Activated T-cell treated with anti-CD3 and anti-CD28 coated beads, Interleukin-2, amount 50 U/mL, for 1 hour (primary cell): ENCODE data around the gene ATG9B.

Source experiments
- DNase-seq: peaks from one replicate; pipeline ENCODE4 v3.0.0-alpha.2; 2020

Gene ATG9B

DNA sequence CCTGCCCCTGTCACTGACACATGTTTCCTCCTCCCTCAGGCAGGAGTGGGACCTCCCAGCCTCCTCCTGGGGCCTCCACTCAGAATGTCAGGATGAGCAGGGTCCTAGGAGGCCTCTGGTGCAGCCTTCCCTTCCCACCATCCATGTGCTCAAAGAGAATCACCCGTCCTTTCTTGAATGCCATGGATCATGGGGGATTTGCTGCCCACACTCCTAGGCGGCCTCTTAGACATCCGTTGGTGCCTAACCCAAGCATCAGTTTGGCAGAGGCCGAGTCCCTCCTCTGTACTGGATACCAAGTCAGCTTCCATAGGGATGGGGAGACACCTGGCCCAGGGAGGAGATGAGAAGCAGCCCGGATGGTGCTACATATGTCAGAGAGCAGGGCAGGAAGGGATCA lies 26.5 kb downstream of the ATG9B start:
- DNase-seq = no peak

DNA sequence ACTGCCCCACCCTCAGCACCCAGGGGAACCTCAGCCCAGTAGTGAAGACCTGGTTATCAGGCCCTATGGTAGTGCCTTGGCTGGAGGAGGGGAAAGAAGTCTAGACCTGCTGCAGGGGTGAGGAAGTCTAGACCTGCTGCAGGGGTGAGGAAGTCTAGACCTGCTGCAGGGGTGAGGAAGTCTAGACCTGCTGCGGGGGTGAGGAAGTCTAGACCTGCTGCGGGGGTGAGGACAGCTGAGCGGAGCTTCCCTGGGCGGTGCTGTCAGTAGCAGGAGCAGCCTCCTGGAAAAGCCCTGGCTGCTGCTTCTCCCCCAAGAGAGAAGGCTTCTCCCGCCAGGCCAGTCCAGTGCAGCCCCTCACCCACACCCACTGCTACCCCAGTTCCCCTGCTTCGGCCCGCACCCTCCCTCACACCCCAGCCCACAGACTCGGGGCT lies 27.2 kb downstream of the ATG9B start:
- DNase-seq = no peak

DNA sequence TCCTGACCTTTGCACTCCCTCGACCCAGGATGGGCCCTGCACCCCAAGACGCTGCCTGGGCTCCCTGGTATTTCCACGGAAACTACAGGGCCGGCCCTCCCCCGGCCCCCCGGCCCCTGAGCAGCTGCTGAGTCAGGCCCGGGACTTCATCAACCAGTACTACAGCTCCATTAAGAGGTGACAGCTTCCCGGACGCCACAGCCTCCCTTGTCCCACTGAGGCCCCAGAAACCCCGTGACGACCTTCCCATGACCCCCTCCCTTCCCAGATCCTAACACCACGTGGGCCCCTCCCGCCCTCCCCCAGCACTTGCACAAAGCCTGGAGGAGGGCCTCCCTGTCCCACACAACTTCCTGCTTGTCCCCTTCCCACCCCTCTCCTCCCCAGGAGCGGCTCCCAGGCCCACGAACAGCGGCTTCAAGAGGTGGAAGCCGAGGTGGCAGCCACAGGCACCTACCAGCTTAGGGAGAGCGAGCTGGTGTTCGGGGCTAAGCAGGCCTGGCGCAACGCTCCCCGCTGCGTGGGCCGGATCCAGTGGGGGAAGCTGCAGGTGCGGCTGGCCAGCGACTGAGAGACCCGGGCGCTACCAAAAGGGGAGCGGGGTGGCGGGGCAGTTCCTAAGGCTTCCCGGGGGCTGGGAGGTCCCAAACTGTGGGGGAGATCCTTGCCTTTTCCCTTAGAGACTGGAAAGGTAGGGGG lies 27.8 kb downstream of the ATG9B start:
- no peak for DNase-seq

DNA sequence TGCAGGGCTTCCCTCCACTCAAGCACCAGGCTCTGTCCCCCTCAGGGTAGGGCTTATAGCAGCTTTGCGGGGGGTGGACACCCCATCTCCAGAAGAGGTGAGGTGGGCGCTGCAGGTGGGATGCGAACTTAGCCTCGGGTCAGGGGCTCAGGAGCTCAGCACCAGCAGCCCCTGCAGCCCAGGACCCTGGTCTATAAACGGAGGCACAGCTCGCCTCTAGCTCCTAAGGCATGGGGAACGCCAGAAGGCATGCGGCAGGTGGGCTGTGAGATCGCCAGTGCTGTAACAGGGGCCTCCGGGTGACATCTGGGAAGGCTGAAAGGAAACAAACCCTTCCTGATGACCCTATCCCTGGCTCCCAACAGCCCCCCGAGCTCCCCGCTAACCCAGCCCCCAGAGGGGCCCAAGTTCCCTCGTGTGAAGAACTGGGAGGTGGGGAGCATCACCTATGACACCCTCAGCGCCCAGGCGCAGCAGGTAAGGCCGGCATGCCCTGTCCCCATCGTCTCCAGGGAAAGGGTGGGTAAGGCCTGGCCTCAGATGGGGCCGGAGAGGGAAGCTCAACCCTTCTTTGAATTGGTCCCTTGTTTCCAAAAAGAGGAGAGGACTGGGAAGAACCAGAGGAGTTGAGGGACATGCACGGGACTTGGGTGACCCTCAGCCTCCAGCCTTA lies 29.3 kb downstream of the ATG9B start:
- no peak for DNase-seq

DNA sequence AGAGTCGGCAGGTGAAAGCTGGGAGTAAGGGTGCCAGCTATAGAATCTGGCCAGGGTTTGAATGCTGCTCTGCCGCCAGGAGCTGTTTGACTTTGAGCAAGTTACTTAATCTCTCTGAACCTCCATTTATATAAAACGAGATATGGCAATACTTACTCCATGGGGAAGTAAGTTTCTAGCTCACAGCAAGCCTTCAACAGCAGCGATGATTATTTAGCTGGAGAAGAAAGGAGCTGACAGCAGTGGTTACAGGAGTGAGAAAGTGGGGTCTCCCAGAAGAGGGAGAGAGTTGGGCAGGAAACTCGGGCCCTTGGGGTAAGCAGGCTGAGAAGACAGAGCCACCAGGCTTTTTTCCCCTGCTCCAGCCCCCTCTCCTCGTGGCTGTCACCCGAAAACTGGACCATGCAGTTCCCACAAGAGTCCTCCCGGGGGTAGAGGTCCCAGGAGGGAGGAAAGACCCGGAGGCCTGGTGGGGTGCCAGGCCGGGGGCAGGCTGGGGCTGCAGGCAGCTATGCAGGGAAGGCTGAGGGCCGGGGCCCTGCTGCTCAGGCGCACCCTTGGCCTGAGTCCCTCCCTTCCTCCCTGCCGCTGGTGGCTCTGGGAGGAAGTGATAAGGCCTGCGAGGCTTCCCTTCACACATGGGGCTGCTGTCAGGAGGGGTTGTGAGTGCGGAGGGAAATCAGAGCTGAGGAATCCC lies 30.0 kb downstream of the ATG9B start:
- no peak for DNase-seq

DNA sequence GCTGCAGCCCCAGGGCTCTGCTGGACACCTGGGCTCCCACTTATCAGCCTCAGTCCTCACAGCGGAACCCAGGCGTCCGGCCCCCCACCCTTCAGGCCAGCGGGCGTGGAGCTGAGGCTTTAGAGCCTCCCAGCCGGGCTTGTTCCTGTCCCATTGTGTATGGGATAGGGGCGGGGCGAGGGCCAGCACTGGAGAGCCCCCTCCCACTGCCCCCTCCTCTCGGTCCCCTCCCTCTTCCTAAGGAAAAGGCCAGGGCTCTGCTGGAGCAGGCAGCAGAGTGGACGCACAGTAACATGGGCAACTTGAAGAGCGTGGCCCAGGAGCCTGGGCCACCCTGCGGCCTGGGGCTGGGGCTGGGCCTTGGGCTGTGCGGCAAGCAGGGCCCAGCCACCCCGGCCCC lies 30.8 kb downstream of the ATG9B start:
- DNase-seq = no peak

DNA sequence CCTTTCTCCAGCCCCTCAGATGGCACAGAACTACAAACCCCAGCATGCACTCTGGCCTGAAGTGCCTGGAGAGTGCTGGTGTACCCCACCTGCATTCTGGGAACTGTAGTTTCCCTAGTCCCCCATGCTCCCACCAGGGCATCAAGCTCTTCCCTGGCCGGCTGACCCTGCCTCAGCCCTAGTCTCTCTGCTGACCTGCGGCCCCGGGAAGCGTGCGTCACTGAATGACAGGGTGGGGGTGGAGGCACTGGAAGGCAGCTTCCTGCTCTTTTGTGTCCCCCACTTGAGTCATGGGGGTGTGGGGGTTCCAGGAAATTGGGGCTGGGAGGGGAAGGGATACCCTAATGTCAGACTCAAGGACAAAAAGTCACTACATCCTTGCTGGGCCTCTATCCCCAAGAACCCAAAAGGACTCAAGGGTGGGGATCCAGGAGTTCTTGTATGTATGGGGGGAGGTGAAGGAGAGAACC lies 31.4 kb downstream of the ATG9B start:
- no peak for DNase-seq

DNA sequence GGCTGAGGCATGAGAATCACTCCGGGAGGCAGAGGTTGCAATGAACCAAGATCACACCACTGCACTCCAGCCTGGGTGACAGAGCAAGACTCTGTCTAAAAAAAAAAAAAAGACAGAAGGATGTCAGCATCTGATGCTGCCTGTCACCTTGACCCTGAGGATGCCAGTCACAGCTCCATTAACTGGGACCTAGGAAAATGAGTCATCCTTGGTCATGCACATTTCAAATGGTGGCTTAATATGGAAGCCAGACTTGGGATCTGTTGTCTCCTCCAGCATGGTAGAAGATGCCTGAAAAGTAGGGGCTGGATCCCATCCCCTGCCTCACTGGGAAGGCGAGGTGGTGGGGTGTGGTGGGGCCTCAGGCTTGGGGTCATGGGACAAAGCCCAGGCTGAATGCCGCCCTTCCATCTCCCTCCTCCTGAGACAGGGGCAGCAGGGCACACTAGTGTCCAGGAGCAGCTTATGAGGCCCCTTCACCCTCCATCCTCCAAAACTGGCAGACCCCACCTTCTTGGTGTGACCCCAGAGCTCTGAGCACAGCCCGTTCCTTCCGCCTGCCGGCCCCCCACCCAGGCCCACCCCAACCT lies 32.1 kb downstream of the ATG9B start:
- DNase-seq = no peak

DNA sequence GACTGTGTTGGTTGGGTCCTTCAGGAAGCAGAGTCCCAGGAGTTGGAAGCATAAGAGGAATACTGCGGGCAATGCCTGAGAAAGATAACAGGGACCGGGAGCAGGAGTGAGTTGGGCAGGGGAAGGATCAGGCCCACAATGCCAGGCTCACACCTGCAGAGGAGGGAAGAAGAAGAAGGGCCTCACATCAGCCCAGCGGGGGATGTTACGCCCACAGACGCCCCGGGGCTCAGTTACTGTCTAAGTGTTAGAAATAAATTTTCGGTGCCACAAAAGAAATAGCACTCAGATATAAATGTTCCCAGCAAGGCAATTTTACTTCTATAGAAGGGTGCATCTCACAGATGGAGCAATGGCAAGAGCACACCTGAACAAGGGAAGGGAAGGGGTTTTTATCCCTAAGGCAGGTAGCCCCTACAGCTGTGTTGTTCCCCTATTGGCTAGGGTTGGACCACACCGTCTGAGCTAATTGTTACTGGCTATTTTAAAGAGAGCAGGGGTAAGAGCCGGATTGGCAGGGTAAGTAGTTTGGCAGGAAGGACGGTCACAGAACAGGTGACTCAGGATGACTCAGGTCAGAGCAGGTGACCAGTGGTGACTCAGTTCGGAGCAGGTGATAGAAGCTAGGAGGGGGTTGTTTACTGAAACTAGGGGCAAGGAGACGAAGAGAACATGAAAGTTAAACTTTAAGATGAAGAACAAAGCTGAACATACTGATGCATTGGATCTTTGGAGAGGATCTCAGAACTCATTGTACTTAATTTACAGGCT lies 33.7 kb downstream of the ATG9B start, which contains the start of gene NOS3:
NOS3 (plus strand) TSS at position 602 of the 771 bp plus-strand sequence. CDS start 2,787 bp downstream, outside the sequence.
- DNase-seq = no peak

DNA sequence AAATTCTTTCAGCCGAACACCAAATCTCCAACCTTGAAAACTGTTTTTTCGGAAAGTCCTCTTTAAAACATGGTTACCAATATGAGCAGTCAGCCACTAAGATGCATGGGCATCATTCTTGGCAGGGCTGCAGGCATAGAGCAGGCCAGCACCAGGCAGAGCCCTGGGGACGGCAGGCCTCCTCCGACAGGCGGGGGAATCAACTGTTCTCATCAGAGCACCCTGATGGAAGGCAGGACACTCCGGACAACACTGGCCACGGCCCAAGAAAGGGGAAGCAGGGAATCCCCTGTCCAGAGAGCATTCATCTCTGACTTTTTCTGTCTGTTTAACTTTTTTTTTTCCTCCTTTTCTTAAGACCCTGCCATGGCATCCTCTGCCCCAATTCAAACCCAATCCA lies 34.8 kb downstream of the ATG9B start:
- no peak for DNase-seq

DNA sequence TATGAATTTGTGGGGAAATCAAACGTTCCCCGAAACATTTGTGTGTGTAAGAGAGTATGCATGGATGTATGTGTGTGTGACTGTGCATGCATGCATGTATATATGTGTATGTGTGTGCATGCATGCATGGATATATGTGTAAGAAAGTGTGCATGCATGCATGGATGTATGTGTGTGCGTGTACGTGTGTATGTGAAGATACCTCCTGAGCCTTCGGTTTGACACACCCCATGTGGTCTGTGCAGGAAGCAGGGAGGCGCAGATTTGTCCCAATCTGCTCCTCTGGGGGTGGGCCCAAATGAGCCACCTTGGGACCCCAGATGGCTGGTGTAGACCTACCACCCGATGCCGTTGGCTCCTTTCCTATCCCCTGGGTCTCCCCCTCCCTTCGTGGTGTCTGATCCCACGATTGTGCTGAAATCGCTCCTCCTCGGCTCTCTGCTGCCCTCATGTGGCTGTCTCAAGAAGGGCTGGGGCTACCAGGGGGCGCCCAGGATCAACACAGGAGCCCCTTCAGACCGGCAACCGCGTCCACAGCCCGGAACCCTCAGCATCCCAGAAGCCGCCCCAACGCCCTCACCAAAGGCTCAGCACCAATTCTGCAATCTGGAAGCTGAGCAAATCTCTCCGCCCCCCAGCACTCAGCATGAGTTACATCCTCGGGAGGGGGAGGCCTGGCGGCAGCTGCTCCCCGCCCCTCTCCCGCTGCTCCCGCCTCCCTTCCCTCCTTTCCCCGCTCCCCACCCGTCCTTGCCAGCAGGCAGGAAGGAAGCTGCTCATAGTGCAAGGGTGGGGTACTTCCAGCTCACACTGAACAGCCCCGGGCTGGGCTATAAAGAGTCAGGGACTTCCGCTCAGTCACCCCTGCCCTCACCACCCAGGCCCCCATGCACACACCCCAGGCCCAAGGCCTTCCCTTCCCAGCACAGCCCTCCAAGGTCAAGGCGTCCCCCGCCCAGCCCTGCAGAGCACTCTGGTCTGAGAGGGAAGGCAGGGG lies 35.8 kb downstream of the ATG9B start:
- peak; percentile 77 for DNase-seq

DNA sequence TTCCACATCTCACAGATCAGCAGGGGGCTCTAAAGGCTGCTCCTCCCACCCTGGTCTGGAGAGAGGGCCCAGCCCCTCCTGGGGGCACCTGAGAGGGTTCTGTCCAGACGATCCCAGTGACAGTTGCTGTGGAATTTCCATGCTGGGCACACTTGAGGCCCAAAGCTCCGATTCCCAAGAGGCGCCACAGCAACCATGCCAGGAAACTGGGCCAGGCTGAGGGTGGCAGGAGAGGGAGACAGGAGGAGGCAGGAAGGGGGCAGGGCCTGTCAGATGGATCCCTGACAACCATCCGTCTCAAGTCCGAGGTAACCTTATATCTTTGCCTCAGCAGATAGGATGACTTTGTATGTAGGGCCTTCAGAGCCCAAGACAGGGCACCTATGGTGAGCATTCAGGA lies 37.7 kb downstream of the ATG9B start:
- DNase-seq = no peak

DNA sequence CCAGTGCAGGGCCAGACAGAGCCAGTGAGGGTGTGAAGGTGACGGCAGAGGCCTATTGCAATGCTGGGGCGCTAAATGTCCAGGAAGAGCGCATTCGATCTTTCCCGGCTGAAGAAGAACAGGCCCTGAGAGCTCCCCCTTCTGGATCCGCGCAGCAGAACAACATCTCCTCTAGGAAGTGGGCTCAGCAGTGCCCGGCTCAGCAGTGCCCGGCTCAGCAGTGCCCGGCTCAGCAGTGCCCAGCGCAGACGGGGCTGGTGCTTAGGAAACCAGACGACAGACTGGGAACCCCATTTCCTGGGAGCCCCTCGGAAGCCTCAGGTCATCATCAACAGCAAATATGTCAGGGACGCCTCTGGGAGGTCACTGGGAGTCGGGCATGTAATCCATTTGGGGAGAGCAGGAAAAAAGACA lies 38.2 kb downstream of the ATG9B start:
- peak; percentile 63 for DNase-seq

DNA sequence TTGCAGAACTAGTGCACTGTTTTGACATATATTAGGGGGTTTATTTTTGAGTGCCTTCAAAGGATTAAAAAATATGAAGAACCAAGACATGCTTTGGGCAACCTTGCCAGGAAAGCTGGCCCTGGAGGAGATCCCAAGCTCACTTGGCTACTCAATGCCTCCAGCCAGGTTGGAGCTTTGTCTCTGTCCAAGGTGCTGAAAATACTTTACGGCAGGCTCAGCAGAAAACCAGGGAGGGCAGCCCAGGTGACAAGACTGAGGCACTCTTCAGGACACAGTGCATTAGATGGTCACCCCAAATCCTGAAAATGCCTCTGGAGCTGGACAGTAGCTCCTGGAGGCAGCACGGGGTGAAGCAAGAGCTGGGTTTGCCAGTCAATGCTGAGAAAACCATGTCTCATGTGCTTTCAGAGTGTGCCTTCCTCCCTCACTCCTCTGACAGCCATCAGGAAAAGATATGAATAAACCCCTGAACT lies 40.4 kb downstream of the ATG9B start:
- no peak for DNase-seq

DNA sequence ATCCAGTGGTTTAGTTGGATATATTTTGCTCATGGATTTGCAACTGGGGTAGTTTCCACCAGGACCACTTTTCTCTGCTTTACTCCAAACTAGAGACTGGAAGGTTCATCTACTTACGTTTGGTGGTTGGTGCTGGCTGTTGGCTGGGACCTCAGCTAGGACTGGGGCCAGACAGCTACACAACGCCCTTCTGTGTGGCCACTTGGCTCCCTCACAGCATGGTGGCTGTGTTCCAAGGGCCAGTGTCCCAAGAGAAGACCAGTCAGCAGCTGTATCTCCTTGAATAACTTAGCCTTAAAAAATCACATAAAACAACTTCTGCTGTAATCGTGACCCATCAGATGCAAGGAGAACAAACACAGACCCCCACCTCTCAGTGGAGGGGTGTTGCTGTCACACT lies 41.9 kb downstream of the ATG9B start:
- DNase-seq = no peak

DNA sequence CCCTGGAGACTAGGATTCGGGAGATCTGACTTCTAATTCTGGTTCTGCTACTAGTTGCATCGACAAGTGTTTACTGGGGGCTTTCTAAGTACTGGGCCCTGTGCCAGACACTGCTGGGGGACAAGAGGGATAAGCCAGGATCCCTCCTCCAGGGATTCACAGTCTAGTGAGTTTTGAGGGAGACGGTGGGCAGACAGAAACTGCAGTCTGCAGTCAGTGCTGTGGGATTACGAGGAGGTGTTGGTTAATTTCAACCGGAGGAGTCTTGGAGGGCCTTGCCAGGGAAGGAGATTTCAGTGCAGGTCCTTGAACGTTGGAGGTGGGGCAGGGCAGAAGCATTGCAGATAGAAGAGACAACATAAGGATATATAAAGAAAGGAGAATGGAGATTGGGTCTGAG lies 42.6 kb downstream of the ATG9B start:
- DNase-seq = no peak

DNA sequence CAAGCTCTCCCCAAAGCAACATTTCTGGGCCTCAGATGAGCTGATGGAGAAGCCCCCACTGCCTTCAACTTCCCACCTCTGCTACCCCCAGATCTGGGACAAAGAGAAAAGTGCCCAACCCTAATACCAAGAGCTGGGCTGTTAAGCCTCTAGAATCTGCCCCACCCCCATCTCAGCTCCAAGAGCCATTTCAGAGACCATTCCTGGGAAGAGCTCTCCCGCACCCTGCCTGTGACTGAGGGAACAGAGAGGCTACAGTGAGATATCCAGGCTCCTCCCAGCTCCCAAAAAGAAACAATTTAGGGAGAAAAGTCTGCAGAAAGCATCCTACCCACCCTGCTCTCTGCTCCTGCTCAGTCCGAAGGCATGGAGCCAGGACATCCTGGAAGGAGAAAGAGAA lies 43.6 kb downstream of the ATG9B start:
- no peak for DNase-seq

DNA sequence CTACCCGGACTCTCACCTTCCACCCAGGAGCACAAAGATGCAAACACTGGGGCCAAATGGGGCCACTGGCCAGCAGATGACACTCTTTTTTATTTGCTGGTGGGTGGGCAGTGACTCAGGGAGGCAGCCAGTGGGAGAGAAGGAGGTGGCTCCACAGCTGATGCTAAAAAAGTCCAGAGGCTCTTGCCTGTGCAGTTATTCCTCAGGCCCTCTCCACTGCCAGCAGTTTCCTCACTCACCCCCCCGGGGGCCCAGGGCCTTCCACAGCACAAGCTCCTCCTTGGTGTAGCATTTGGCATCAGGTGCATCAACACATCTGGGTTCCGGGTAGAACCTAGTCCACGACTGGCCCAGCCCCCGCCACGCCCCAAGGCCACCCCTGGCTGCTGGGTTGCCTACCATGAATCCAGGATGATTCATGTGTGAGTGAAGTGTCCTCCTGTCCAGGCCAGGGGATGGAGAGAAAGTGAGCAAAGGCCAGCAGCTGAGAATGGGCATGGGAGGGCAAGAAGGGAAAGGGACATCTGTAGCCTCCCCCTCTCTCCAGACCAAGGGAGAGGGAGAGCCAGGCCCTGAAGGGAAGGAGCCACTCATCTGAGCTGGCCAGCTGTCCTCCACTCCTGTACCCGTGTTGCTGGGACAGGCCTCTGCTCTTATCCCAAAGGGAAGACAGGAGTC lies 44.4 kb downstream of the ATG9B start:
- no peak for DNase-seq

DNA sequence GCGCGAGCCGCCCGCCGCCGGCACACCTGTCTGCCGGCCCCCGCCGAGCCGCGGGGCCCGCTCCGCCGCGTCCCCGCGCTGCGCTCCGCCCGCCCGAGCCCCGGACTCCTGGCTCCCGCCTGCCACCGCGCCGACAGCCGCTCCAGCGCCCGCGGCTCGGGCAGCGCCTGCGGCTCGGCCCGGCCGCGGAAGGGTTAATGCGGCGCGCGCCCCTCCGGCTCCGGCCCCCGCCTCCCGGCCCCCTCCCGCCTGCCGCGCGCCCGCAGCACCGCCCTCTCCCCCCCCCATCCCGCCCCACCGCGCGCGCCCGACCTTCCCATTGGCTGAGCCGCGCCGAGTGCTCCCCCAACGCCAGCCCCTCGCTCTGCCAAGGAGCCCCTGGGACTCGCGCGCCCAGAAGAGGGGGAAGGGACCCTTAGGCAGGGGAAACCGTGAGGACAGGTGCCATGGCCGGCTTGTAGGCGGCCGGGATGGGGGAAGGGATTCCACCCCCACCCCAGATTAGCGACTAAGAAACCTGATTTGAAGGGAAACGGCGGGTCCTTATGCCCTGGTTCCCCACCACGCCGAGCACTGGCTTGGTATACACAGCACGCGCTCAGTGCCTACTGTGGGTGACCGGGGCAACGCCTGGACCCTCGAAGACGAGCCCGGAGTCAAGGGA lies 46.0 kb downstream of the ATG9B start, which contains the start of gene KCNH2:
KCNH2 (minus strand) TSS at position 196 of the 664 bp plus-strand sequence. CDS start 408 bp downstream, outside the sequence.
- peak; percentile 52 for DNase-seq
